GM13976 (cell line): ENCODE measurements around the gene AZIN2.
"Not testable (repeated sequence)": the region's sequence is repeated elsewhere in the genome, so short reads cannot be mapped to it uniquely, and the experiment has no call there.

Experiments
- DNase-seq: peaks from one replicate; pipeline ENCODE4 v3.0.0; 2012; ENCODE audit warnings: low spot score
- CTCF ChIP-seq: IDR thresholded peaks from 2 replicates; pipeline ENCODE4 v1.5.1; 2012; ENCODE audit warnings: borderline replicate concordance, mild to moderate bottlenecking; ENCODE audit not compliant: insufficient read depth; ENCODE audit errors: extremely low read depth, missing control alignments, control extremely low read depth
- in situ Hi-C: fragments of 300-500 bp; cut with MboI; formaldehyde crosslinking; loops from one replicate; pipeline ENCODE4 v1.12.0; 2022; ENCODE audit warnings: low sequenced_read_pairs, mixed read lengths, inconsistent platforms; ENCODE audit not compliant: unreplicated experiment

The AZIN2 gene

GRCh38 chr1:33127001-33127823 lies 46.3 kb downstream of the AZIN2 start:
- peak; percentile 94 for TF ChIP-seq CTCF
- DNase-seq: peak; percentile 93
- in situ Hi-C loops: no loop called here

- DNase-seq: no peak
- in situ Hi-C loops: no loop called here
Measured at GRCh38 chr1:33128781-33129180, 47.8 kb downstream of the AZIN2 start.

GRCh38 chr1:33130297-33130696 lies 49.3 kb downstream of the AZIN2 start:
- TF ChIP-seq CTCF: no peak
- in situ Hi-C loops: no loop called here
- peak; percentile 57 for DNase-seq

More at GRCh38 chr1:33128781-33129180, 47.8 kb downstream of the AZIN2 start:
- no peak for TF ChIP-seq CTCF

- DNase-seq: no peak
- in situ Hi-C loops: no loop called here
Measured at GRCh38 chr1:33131191-33131590, 50.2 kb downstream of the AZIN2 start.

GRCh38 chr1:33132549-33132948 lies 51.6 kb downstream of the AZIN2 start:
- no peak for TF ChIP-seq CTCF
- in situ Hi-C loops: no loop called here
- DNase-seq: no peak

More at GRCh38 chr1:33131191-33131590, 50.2 kb downstream of the AZIN2 start:
- TF ChIP-seq CTCF: no peak

- TF ChIP-seq CTCF: no peak
- in situ Hi-C loops: no loop called here
- DNase-seq: no peak
Measured at GRCh38 chr1:33133478-33134105, 52.6 kb downstream of the AZIN2 start.

- DNase-seq, in situ Hi-C loops: not testable (repeated sequence)
Measured at GRCh38 chr1:33136041-33136440, 55.1 kb downstream of the AZIN2 start.
